ENCODE data around the gene CABLES2. TPM values are rescaled to one million over a fixed set of nuclear protein-coding genes. Genes with fewer than 3 reads are reported as not detected.

CABLES2 gene
- total RNA-seq, 1 experiment from 2014 or later, result 12.4 TPM

GRCh38 chr20:62416651-62417637 is 9.9 kb upstream of the CABLES2 start:
- no peaks in the 10 kb centered on the region for H3F3A ChIP-seq (ENCODE audit: low read length, unreplicated experiment)
- no peak overlapping the region for H2AFZ ChIP-seq (ENCODE audit: low read length)
- no peak overlapping the region for H3K4me2 ChIP-seq (ENCODE audit: low read length)
- DNase-seq (no peak), ATAC-seq (no peak)
- TF ChIP-seq EZH2 (IDR thresholded peaks at IDR 0.05; ENCODE audit: low read length, unreplicated experiment) (no peak), EZH2phosphoT487 (IDR thresholded peaks at IDR 0.05; ENCODE audit: borderline replicate concordance, low read length) (no peak), CTCF (conservative IDR thresholded peaks at IDR 0.05; ENCODE audit: low read depth, low read length) (no peak)
- intact Hi-C loops (cut with micrococcal nuclease), result no loop called here
- H3K36me3 ChIP-seq (ENCODE audit: low read depth, low read length), result no peaks in the 10 kb centered on the region
- H3K27ac ChIP-seq (ENCODE audit: low read length), result no peak overlapping the region
- no peak overlapping the region for H3K9ac ChIP-seq (ENCODE audit: low read length)
- H4K20me1 ChIP-seq (ENCODE audit: low read length), result no peaks in the 10 kb centered on the region
- H3K27me3 ChIP-seq (ENCODE audit: low read length), result no peaks in the 10 kb centered on the region
- ChIA-PET CTCF (no interaction called here), POLR2A (ENCODE audit: unreplicated experiment) (no interaction called here)
- no TSS peak for BruUV-seq (replicated peaks)
- H3K4me3 ChIP-seq (ENCODE audit: low read length), result no peak overlapping the region
- H3K4me1 ChIP-seq (ENCODE audit: insufficient read depth, low read length), result no peaks in the 10 kb centered on the region
- H3K9me2 ChIP-seq (replicated peaks; ENCODE audit: low read length), result no peaks in the 10 kb centered on the region
- no peaks in the 10 kb centered on the region for H3K9me3 ChIP-seq (ENCODE audit: low read length)
- no peaks in the 10 kb centered on the region for H3K79me2 ChIP-seq (ENCODE audit: low read length)

GRCh38 chr20:62415354-62416111 is 8.4 kb upstream of the CABLES2 start:
- ATAC-seq, result no peak
- H3K27me3 ChIP-seq (ENCODE audit: low read length), result no peaks in the 10 kb centered on the region
- H3K9ac ChIP-seq (ENCODE audit: low read length), result no peak overlapping the region
- H3F3A ChIP-seq (ENCODE audit: low read length, unreplicated experiment), result no peaks in the 10 kb centered on the region
- DNase-seq, result no peak
- no peak overlapping the region for H2AFZ ChIP-seq (ENCODE audit: low read length)
- POLR2A ChIA-PET (ENCODE audit: unreplicated experiment), result no interaction called here
- no peak for TF ChIP-seq EZH2 (IDR thresholded peaks at IDR 0.05; ENCODE audit: low read length, unreplicated experiment)
- no peak for TF ChIP-seq EZH2phosphoT487 (IDR thresholded peaks at IDR 0.05; ENCODE audit: borderline replicate concordance, low read length)
- TF ChIP-seq CTCF (conservative IDR thresholded peaks at IDR 0.05; ENCODE audit: low read depth, low read length), result no peak
- H3K9me2 ChIP-seq (replicated peaks; ENCODE audit: low read length), result no peaks in the 10 kb centered on the region
- no peak overlapping the region for H3K4me3 ChIP-seq (ENCODE audit: low read length)
- CTCF ChIA-PET, result no interaction called here
- no peak overlapping the region for H3K4me2 ChIP-seq (ENCODE audit: low read length)
- H3K79me2 ChIP-seq (ENCODE audit: low read length), result no peaks in the 10 kb centered on the region
- H3K9me3 ChIP-seq (ENCODE audit: low read length), result no peaks in the 10 kb centered on the region
- H3K4me1 ChIP-seq (ENCODE audit: insufficient read depth, low read length), result no peaks in the 10 kb centered on the region
- no peaks in the 10 kb centered on the region for H3K36me3 ChIP-seq (ENCODE audit: low read depth, low read length)
- BruUV-seq (replicated peaks), result no TSS peak
- intact Hi-C loops (cut with micrococcal nuclease), result no loop called here
- H3K27ac ChIP-seq (ENCODE audit: low read length), result no peak overlapping the region
- H4K20me1 ChIP-seq (ENCODE audit: low read length), result no peaks in the 10 kb centered on the region

Measured in PC-3 (cell line).